ENCODE data around the gene TMEM272. TPM values are rescaled to one million over a fixed set of nuclear protein-coding genes. Genes with fewer than 3 reads are reported as not detected.

The TMEM272 gene
- total and polyA plus RNA-seq, 2 donors (not counting 1 experiment from before 2014, with no cell fraction given), result not detected

- ChIA-PET CTCF (no interaction called here), POLR2A (no interaction called here)
- H3K27ac Mint-ChIP-seq, result no peak within 1 kb of the TSS
Measured at GRCh38 chr13:51861723-51862300, 16.8 kb upstream of the TMEM272 start, which contains the start of gene CCDC70. CCDC70 (plus strand) TSS chr13:51861969; CDS start chr13:51865412, 3,443 bp downstream.

More at GRCh38 chr13:51861723-51862300, 16.8 kb upstream of the TMEM272 start, which contains the start of gene CCDC70:
- Histone ChIP-seq H3K9ac (ENCODE audit: low read length) (no peak within 1 kb of the TSS), H4K20me1 (ENCODE audit: control insufficient read depth, insufficient read depth, low read length, poor library complexity, severe bottlenecking) (no peaks in the 10 kb centered on the region), H3K4me2 (replicated peaks; ENCODE audit: low read depth, low read length, poor library complexity, severe bottlenecking) (no peak within 1 kb of the TSS), H2AFZ (ENCODE audit: insufficient read depth, low read depth, low read length, poor library complexity, severe bottlenecking) (no peak within 1 kb of the TSS), H3K27me3 (replicated peaks in 1 of 4; ENCODE audit: control extremely low read depth in 1 of 4, control insufficient read depth in 3 of 4, insufficient read depth in 4 of 4, low read length in 3 of 4) (no peaks in the 10 kb centered on the region), H3K36me3 (replicated peaks in 1 of 2; ENCODE audit: control extremely low read depth in 1 of 2, control insufficient read depth in 1 of 2, extremely low read depth in 1 of 2, insufficient read depth in 2 of 2, low read length in 1 of 2) (no peaks in the 10 kb centered on the region), H3K27ac (ENCODE audit: low read length in 2 of 2) (no peak within 1 kb of the TSS), H3K9me3 (ENCODE audit: control extremely low read depth in 1 of 3, control insufficient read depth in 2 of 3, insufficient read depth in 1 of 3, low read length in 2 of 3) (no peaks in the 10 kb centered on the region), H3K4me3 (ENCODE audit: control extremely low read depth in 1 of 5, extremely low read depth in 1 of 5, insufficient read depth in 1 of 5, low read depth in 2 of 5, low read length in 4 of 5) (no peak within 1 kb of the TSS), H3K4me1 (ENCODE audit: control insufficient read depth in 2 of 2, insufficient read depth in 2 of 2, low read length in 2 of 2) (no peaks in the 10 kb centered on the region), H3K79me2 (ENCODE audit: control insufficient read depth, insufficient read depth, low read length) (no peaks in the 10 kb centered on the region)
- Mint-ChIP-seq H3K4me1 (no peaks in the 10 kb centered on the region), H3K27me3 (peaks cover 7% of the 10 kb centered on the region), H3K9me3 (ENCODE audit: insufficient read depth) (no peaks in the 10 kb centered on the region), H3K4me3 (no peak within 1 kb of the TSS)
- DNase-seq, result no peak
- WGBS (ENCODE audit: insufficient coverage), result 91% methylated on average over 3 of the region's 5 CpGs
- TF ChIP-seq EZH2 (IDR thresholded peaks at IDR 0.05; ENCODE audit: borderline replicate concordance, insufficient read depth, low read depth, low read length, poor library complexity, severe bottlenecking) (no peak), CTCF (IDR thresholded peaks at IDR 0.05) (no peak)
- no peak for ATAC-seq (ENCODE audit: low read depth)
- intact Hi-C loops (cut with micrococcal nuclease), result no loop called here
